ENCODE data around the gene RNF175. TPM values are rescaled to one million over a fixed set of nuclear protein-coding genes. Genes with fewer than 3 reads are reported as not detected.

Gene RNF175
- total and polyA plus RNA-seq, 3 experiments from 2014 or later: not detected

DNA sequence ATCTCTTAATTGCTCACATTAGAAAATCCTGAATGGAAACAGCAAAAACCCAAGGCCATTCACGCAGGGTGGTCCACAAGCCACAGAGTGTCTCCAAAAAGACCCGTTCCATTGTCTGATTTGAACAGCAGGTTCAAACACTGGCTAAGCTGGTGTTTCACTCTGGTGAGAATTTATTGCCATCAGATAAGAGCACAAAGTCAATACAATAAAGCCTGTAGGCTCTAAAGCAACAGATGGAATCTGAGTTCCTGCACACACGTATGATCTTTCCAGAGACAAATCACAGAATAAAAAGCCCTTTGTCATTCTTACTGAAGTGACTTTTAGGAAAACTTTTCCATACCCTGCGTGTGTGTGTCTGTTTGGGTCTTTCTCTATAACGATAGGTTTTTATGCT lies 34.2 kb upstream of the RNF175 start:
- peaks cover 19 to 40% (median 39%) of the 10 kb centered on the region in 3 donors for H3K4me1 Mint-ChIP-seq
- Histone ChIP-seq H3K27ac (ENCODE audit: low read depth, low read length) (no peak overlapping the region), H3K9me3 (ENCODE audit: low read length) (no peaks in the 10 kb centered on the region), H3K4me3 (ENCODE audit: low read length) (no peak overlapping the region), H3K4me1 (ENCODE audit: insufficient read depth, low read length) (peaks cover 37% of the 10 kb centered on the region), H3K36me3 (ENCODE audit: insufficient read depth, low read length) (no peaks in the 10 kb centered on the region), H3K27me3 (ENCODE audit: insufficient read depth, low read length, poor library complexity, severe bottlenecking) (peaks cover 32% of the 10 kb centered on the region)
- CTCF ChIA-PET: interaction anchor here (2.0 kb wide), 1 partner anchor 11 kb away, joined by 4 read pairs; no protein-coding TSS in a partner anchor
- H3K27ac Mint-ChIP-seq: no peak overlapping the region
- H3K36me3 Mint-ChIP-seq: no peaks in the 10 kb centered on the region
- H3K27me3 Mint-ChIP-seq: peaks cover 49 to 83% of the 10 kb centered on the region in 2 donors
- H3K9me3 Mint-ChIP-seq: no peaks in the 10 kb centered on the region
- POLR2A ChIA-PET: no interaction called here
- no peak for DNase-seq
- H3K4me3 Mint-ChIP-seq: peak overlapping the region in 1 of 7 donors; percentile 26

DNA sequence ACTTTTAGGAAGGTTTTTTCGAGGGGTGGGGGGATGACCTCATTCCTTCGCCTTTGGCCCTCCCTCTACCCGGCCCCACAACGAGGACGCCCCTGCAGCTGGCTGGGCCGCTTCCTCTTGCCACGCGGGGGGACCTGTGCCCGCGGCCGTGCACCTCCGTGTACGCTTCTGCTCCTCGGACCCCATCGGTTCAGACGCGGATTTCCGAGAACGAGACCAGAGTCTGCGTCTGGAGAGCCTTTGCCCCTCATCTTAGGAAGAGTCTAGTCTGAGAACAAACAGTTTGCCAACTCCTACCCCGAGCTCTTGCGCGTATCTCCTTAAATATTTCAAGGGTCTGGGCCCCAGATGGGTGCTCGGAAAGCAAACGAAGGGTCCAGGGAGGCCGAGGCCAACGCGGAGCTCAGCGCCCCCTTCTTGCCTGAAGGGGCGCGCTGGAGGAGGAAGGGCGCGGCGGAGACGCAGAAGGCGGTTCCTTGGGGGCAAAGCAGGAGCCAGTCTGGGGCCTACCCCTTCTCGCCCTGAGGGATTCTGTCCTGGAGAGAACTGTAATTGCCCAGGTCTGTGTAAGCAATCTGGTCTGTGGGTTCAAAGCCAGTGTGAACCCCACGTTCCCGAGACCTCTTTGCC lies 32.9 kb upstream of the RNF175 start:
- H3K27ac ChIP-seq (ENCODE audit: low read depth, low read length): no peak overlapping the region
- ChIA-PET POLR2A (no interaction called here), CTCF (no interaction called here)
- peaks cover 58 to 84% of the 10 kb centered on the region in 2 donors for H3K27me3 Mint-ChIP-seq
- H3K36me3 Mint-ChIP-seq: no peaks in the 10 kb centered on the region
- no peaks in the 10 kb centered on the region for H3K9me3 Mint-ChIP-seq
- H3K27ac Mint-ChIP-seq: no peak overlapping the region
- peaks cover 26 to 50% (median 47%) of the 10 kb centered on the region in 3 donors for H3K4me1 Mint-ChIP-seq
- peaks cover 38% of the 10 kb centered on the region for H3K27me3 ChIP-seq (ENCODE audit: insufficient read depth, low read length, poor library complexity, severe bottlenecking)
- no peaks in the 10 kb centered on the region for H3K36me3 ChIP-seq (ENCODE audit: insufficient read depth, low read length)
- H3K9me3 ChIP-seq (ENCODE audit: low read length): no peaks in the 10 kb centered on the region
- H3K4me3 ChIP-seq (ENCODE audit: low read length): peak overlapping the region; percentile 51
- H3K4me3 Mint-ChIP-seq: peak overlapping the region in 5 of 7 donors; percentile 57 to 76 (median 67)
- peaks cover 40% of the 10 kb centered on the region for H3K4me1 ChIP-seq (ENCODE audit: insufficient read depth, low read length)
- DNase-seq: no peak

DNA sequence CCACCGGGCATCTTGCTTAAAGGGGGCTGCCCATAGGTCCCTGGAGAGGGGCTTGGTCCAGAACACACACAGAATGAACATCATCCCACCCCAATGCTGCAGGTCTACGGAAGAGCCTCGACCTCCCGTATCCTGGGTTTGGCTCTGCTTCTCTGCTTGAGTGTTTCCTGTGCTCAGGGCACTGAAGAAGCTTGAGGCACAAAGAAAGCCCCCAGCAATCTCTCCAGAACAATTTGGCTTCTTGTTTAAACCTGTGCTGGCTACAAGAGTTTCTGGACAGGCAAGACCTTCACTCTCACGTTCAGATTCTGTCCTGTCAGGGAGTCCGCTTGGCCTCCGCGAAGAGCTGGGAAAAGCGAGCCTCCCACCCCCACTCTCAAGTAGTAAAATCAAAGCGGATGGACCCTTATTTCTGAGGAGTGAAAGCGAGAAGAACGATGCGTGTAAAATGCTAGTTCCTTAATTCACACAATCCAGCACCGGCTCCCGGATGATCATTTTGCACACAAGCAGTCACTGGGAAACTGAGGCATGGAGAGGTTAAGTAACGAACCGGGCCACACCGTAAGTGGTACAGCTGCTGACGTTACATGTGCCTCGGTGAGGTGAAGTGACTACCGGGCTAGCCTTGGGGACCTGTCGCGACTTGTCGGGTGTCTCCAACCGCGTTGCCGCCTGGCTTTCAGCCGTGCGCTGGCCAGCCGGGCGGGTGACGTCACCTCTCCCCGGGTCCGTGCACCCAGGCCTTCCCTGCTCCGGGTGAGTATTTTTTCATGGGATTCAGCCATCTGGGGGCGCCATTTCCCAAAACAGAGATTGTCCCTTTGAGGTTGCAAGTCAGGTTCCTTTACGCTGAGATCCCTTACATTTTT lies 32.2 kb upstream of the RNF175 start:
- ChIA-PET CTCF (no interaction called here), POLR2A (interaction anchor here (0.6 kb wide), 1 partner anchor 13 kb away, joined by 3 read pairs; no protein-coding TSS in a partner anchor)
- peaks cover 45% of the 10 kb centered on the region for H3K27me3 ChIP-seq (ENCODE audit: insufficient read depth, low read length, poor library complexity, severe bottlenecking)
- no peaks in the 10 kb centered on the region for H3K9me3 ChIP-seq (ENCODE audit: low read length)
- H3K36me3 Mint-ChIP-seq: no peaks in the 10 kb centered on the region
- peaks cover 63 to 87% of the 10 kb centered on the region in 2 donors for H3K27me3 Mint-ChIP-seq
- H3K27ac Mint-ChIP-seq: peak overlapping the region in 1 of 8 donors; percentile 29
- no peaks in the 10 kb centered on the region for H3K9me3 Mint-ChIP-seq
- H3K27ac ChIP-seq (ENCODE audit: low read depth, low read length): no peak overlapping the region
- H3K4me1 ChIP-seq (ENCODE audit: insufficient read depth, low read length): peaks cover 40% of the 10 kb centered on the region
- peaks cover 26 to 54% (median 47%) of the 10 kb centered on the region in 3 donors for H3K4me1 Mint-ChIP-seq
- no peak for DNase-seq
- peak overlapping the region in 6 of 7 donors; percentile 41 to 79 (median 66) for H3K4me3 Mint-ChIP-seq
- peak overlapping the region; percentile 51 for H3K4me3 ChIP-seq (ENCODE audit: low read length)
- no peaks in the 10 kb centered on the region for H3K36me3 ChIP-seq (ENCODE audit: insufficient read depth, low read length)

DNA sequence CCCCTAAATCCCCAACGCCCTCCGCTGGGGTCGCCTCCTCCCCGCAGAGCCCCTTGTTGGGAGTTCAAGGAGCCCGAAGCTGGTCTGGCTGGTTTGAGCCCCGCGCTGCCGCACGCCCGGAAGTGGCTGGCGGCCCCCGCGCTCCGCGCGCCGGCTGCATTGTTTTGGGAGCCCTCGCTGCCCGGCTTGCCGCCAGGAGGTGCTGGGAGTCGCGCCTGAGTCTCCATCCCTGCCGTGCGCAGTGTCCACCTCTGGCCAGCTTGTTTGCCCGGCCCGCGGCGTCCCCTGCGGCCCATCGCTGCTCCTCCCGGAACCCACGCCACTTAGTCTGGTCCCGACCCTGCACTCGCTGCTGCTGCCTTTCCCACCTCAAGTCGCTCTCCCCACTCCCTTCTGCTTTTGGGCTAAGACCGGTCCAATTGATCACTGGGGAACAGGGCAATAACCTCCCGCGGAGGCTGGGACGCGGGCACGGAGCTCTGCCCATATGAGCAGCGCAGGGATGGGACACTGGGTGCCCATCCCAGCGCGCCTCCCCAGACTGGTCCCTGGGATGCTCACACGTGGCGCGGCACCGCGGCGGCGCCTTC lies 31.2 kb upstream of the RNF175 start:
- Histone ChIP-seq H3K4me3 (ENCODE audit: low read length) (peak overlapping the region; percentile 29), H3K27me3 (ENCODE audit: insufficient read depth, low read length, poor library complexity, severe bottlenecking) (peaks cover 47% of the 10 kb centered on the region), H3K27ac (ENCODE audit: low read depth, low read length) (no peak overlapping the region), H3K4me1 (ENCODE audit: insufficient read depth, low read length) (peaks cover 40% of the 10 kb centered on the region), H3K36me3 (ENCODE audit: insufficient read depth, low read length) (no peaks in the 10 kb centered on the region), H3K9me3 (ENCODE audit: low read length) (no peaks in the 10 kb centered on the region)
- Mint-ChIP-seq H3K4me3 (peak overlapping the region; percentile 41 to 82 (median 67)), H3K9me3 (no peaks in the 10 kb centered on the region), H3K27ac (peak overlapping the region in 1 of 8 donors; percentile 29), H3K36me3 (no peaks in the 10 kb centered on the region), H3K27me3 (peaks cover 62 to 87% of the 10 kb centered on the region in 2 donors), H3K4me1 (peaks cover 26 to 54% (median 47%) of the 10 kb centered on the region in 3 donors)
- ChIA-PET POLR2A (interaction anchor here (0.6 kb wide), 1 partner anchor 14 kb away, joined by 3 read pairs; no protein-coding TSS in a partner anchor), CTCF (interaction anchor here (0.8 kb wide), 1 partner anchor 9 kb away, joined by 3 read pairs; no protein-coding TSS in a partner anchor)
- DNase-seq: peak in 1 of 5 donors; percentile 35

DNA sequence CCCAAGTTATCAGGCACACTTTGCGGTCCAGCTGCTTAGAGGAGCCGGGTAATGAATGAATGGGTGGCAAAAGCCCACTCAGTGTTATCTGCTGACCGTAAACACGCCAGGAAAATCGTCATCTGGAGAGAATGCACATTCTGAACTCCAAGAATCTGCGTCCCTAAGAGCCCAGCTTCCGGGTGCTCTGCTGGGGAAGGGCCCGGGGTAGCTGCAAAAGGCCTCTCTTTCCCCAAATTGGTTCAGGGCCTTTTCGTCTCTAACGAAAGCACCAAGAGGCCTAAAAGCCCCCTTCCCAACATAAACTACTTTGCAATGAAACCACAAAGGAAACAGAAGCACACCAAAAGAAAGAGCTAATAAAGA lies 30.7 kb upstream of the RNF175 start:
- Histone ChIP-seq H3K9me3 (ENCODE audit: low read length) (no peaks in the 10 kb centered on the region), H3K4me1 (ENCODE audit: insufficient read depth, low read length) (peaks cover 40% of the 10 kb centered on the region), H3K27ac (ENCODE audit: low read depth, low read length) (no peak overlapping the region), H3K36me3 (ENCODE audit: insufficient read depth, low read length) (no peaks in the 10 kb centered on the region), H3K27me3 (ENCODE audit: insufficient read depth, low read length, poor library complexity, severe bottlenecking) (peaks cover 47% of the 10 kb centered on the region), H3K4me3 (ENCODE audit: low read length) (no peak overlapping the region)
- peaks cover 68 to 88% of the 10 kb centered on the region in 2 donors for H3K27me3 Mint-ChIP-seq
- peaks cover 26 to 54% (median 47%) of the 10 kb centered on the region in 3 donors for H3K4me1 Mint-ChIP-seq
- H3K27ac Mint-ChIP-seq: no peak overlapping the region
- no peaks in the 10 kb centered on the region for H3K9me3 Mint-ChIP-seq
- peak overlapping the region in 6 of 7 donors; percentile 5 to 75 (median 24) for H3K4me3 Mint-ChIP-seq
- DNase-seq: no peak
- ChIA-PET POLR2A (no interaction called here), CTCF (interaction anchor here (0.8 kb wide), 1 partner anchor 8 kb away, joined by 3 read pairs; no protein-coding TSS in a partner anchor)
- H3K36me3 Mint-ChIP-seq: no peaks in the 10 kb centered on the region

DNA sequence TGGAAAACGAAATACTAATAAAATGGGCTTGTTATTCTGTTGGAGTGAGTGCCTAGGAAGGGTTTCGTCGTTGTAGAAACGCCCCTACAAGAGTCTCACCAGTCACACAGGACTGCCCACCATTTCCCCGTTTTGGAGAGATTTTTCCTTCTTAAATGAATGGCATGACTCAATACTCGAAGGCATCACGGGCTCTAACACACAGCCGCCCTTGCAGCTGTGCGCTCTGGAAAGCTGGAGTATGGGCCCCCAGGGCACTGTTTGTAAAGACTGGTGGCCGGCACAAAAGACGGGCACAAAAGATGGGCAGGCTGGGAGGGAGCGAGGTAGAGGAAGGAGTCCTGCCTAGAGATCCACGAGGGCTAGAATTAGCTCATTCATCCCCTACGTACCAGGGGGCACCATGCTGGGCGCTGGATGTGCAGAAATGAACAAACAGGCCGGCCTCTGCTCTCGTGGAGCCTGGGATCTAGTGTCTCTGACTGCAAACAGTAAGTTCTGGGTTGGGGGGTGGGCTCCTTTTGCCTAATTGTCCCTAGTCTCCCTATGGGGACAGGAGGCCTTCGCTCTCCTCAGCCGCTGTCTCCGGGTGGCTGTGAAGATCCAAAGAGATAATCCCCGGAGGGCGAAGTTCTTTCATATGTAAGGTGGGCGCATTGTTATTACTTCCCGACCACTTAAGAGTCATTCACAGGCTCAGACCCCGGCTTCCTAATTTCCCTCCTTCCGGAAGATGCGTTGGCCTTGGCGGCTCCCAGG lies 30.1 kb upstream of the RNF175 start:
- Histone ChIP-seq H3K9me3 (ENCODE audit: low read length) (no peaks in the 10 kb centered on the region), H3K27ac (ENCODE audit: low read depth, low read length) (no peak overlapping the region), H3K4me1 (ENCODE audit: insufficient read depth, low read length) (peaks cover 40% of the 10 kb centered on the region), H3K27me3 (ENCODE audit: insufficient read depth, low read length, poor library complexity, severe bottlenecking) (peaks cover 47% of the 10 kb centered on the region), H3K36me3 (ENCODE audit: insufficient read depth, low read length) (no peaks in the 10 kb centered on the region), H3K4me3 (ENCODE audit: low read length) (no peak overlapping the region)
- Mint-ChIP-seq H3K27me3 (peaks cover 65 to 85% of the 10 kb centered on the region in 2 donors), H3K36me3 (no peaks in the 10 kb centered on the region), H3K9me3 (no peaks in the 10 kb centered on the region), H3K27ac (no peak overlapping the region), H3K4me1 (peaks cover 26 to 54% (median 47%) of the 10 kb centered on the region in 3 donors), H3K4me3 (peak overlapping the region in 5 of 7 donors; percentile 5 to 75 (median 9))
- ChIA-PET POLR2A (no interaction called here), CTCF (interaction anchor here (0.8 kb wide), 1 partner anchor 8 kb away, joined by 3 read pairs; no protein-coding TSS in a partner anchor)
- DNase-seq: no peak

DNA sequence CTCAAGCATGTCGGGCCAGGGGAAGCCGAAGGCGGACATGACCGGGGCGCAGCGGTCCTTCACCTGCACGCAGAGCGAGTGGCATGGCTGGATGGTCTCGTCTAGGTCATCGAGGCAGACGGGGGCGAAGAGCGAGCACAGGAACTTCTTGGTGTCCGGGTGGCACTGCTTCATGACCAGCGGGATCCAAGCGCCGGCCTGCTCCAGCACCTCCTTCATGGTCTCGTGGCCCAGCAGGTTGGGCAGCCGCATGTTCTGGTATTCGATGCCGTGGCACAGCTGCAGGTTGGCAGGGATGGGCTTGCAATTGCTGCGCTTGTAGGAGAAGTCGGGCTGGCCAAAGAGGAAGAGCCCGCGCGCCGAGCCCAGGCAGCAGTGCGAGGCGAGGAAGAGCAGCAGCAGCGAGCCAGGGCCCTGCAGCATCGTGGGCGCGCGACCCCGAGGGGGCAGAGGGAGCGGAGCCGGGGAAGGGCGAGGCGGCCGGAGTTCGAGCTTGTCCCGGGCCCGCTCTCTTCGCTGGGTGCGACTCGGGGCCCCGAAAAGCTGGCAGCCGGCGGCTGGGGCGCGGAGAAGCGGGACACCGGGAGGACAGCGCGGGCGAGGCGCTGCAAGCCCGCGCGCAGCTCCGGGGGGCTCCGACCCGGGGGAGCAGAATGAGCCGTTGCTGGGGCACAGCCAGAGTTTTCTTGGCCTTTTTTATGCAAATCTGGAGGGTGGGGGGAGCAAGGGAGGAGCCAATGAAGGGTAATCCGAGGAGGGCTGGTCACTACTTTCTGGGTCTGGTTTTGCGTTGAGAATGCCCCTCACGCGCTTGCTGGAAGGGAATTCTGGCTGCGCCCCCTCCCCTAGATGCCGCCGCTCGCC lies 28.8 kb upstream of the RNF175 start, which contains the start of gene SFRP2:
SFRP2 (minus strand) TSS at position 671 of the 864 bp plus-strand sequence; CDS start at position 423, 248 bp downstream.
- Mint-ChIP-seq H3K4me1 (peaks cover 26 to 54% (median 44%) of the 10 kb centered on the region in 3 donors), H3K9me3 (no peaks in the 10 kb centered on the region), H3K36me3 (no peaks in the 10 kb centered on the region), H3K27me3 (peaks cover 66 to 84% of the 10 kb centered on the region in 2 donors), H3K4me3 (peak within 1 kb of the TSS; percentile 9 to 78 (median 59)), H3K27ac (peak within 1 kb of the TSS in 1 of 8 donors; percentile 47)
- ChIA-PET CTCF (no interaction called here), POLR2A (no interaction called here)
- DNase-seq: no peak
- no peak within 1 kb of the TSS for H3K27ac ChIP-seq (ENCODE audit: low read depth, low read length)
- no peaks in the 10 kb centered on the region for H3K36me3 ChIP-seq (ENCODE audit: insufficient read depth, low read length)
- H3K4me1 ChIP-seq (ENCODE audit: insufficient read depth, low read length): peaks cover 40% of the 10 kb centered on the region
- no peak within 1 kb of the TSS for H3K4me3 ChIP-seq (ENCODE audit: low read length)
- H3K9me3 ChIP-seq (ENCODE audit: low read length): no peaks in the 10 kb centered on the region
- peaks cover 43% of the 10 kb centered on the region for H3K27me3 ChIP-seq (ENCODE audit: insufficient read depth, low read length, poor library complexity, severe bottlenecking)
